GM23338 (cell line): ENCODE measurements around the gene GOSR1. TPM values are rescaled to one million over a fixed set of nuclear protein-coding genes. Genes with fewer than 3 reads are reported as not detected.

Source experiments
- ATAC-seq: fragments of 200-7000 bp; cut with Tn5 transposase; 3 replicates; pipeline ENCODE4 v1.9.1; 2020
- DNase-seq: peaks from one replicate; pipeline ENCODE4 v3.0.0-alpha.2; 2015; ENCODE audit warnings: low spot score
- H2AFZ ChIP-seq: fragments of 200-600 bp; sonication (generic); 2 replicates; pipeline ENCODE4 v1.8.0; 2016; ENCODE audit warnings: antibody characterized with exemption, mild to moderate bottlenecking, moderate library complexity
- H3F3A ChIP-seq: fragments of 200-600 bp; sonication (generic); replicated peaks from 2 replicates; pipeline ENCODE4 v1.8.0; 2017; ENCODE audit warnings: antibody characterized with exemption, mixed run types, low read depth
- H3K27ac ChIP-seq: fragments of 200-600 bp; sonication (generic); 2 replicates; pipeline ENCODE4 v1.6.1; 2016; ENCODE audit warnings: low read depth
- H3K27me3 ChIP-seq: fragments of 200-600 bp; sonication (generic); 2 replicates; pipeline ENCODE4 v1.8.0; 2016; ENCODE audit warnings: mild to moderate bottlenecking, mixed run types, moderate library complexity; ENCODE audit not compliant: insufficient read depth
- H3K36me3 ChIP-seq: fragments of 200-600 bp; sonication (generic); 2 replicates; pipeline ENCODE4 v1.8.0; 2016; ENCODE audit warnings: mild to moderate bottlenecking; ENCODE audit not compliant: insufficient read depth
- H3K4me1 ChIP-seq: fragments of 200-600 bp; sonication (generic); 2 replicates; pipeline ENCODE4 v1.8.0; 2016; ENCODE audit warnings: mild to moderate bottlenecking, moderate library complexity; ENCODE audit not compliant: insufficient read depth
- H3K4me2 ChIP-seq: fragments of 200-600 bp; sonication (generic); 2 replicates; pipeline ENCODE4 v1.7.1; 2017; ENCODE audit warnings: mixed run types
- H3K4me3 ChIP-seq: fragments of 200-600 bp; sonication (generic); 2 replicates; pipeline ENCODE4 v1.6.1; 2016; ENCODE audit warnings: mixed run types
- H3K79me2 ChIP-seq: fragments of 200-600 bp; sonication (generic); replicated peaks from 2 replicates; pipeline ENCODE4 v1.8.0; 2017; ENCODE audit warnings: mild to moderate bottlenecking; ENCODE audit not compliant: insufficient read depth
- H3K9me2 ChIP-seq: fragments of 200-600 bp; sonication (generic); 2 replicates; pipeline ENCODE4 v1.8.0; 2017; ENCODE audit not compliant: insufficient read depth
- H4K20me1 ChIP-seq: fragments of 200-600 bp; sonication (generic); replicated peaks from 2 replicates; pipeline ENCODE4 v1.8.0; 2017; ENCODE audit warnings: mild to moderate bottlenecking; ENCODE audit not compliant: insufficient read depth
- H3K27ac Mint-ChIP-seq: 2 replicates; pipeline ENCODE4 v1.8.0; 2020; ENCODE audit warnings: inconsistent platforms, mild to moderate bottlenecking, moderate library complexity, mixed read lengths
- H3K27me3 Mint-ChIP-seq: 3 replicates; pipeline ENCODE4 v1.8.0; 2022; ENCODE audit warnings: low read depth, mild to moderate bottlenecking, moderate library complexity, mixed read lengths, inconsistent platforms; ENCODE audit not compliant: insufficient read depth, poor library complexity
- H3K36me3 Mint-ChIP-seq: 3 replicates; pipeline ENCODE4 v1.8.0; 2021; ENCODE audit warnings: low read depth, mild to moderate bottlenecking, inconsistent platforms, moderate library complexity, mixed read lengths
- H3K4me1 Mint-ChIP-seq: 3 replicates; pipeline ENCODE4 v1.8.0; 2020; ENCODE audit warnings: mild to moderate bottlenecking, inconsistent platforms, mixed read lengths
- H3K4me3 Mint-ChIP-seq: 3 replicates; pipeline ENCODE4 v1.8.0; 2021; ENCODE audit warnings: moderate library complexity, mild to moderate bottlenecking, inconsistent platforms, mixed read lengths
- H3K9me3 Mint-ChIP-seq: 3 replicates; pipeline ENCODE4 v1.8.0; 2020; ENCODE audit warnings: moderate library complexity, mild to moderate bottlenecking, inconsistent platforms, mixed read lengths
- CREB1 ChIP-seq: fragments of 250-450 bp; sonication (Bioruptor Pico); IDR thresholded peaks from 2 replicates; pipeline ENCODE4 v1.5.0; 2020; ENCODE audit warnings: low read depth, mild to moderate bottlenecking, moderate library complexity
- EZH2 ChIP-seq: fragments of 200-600 bp; sonication (generic); IDR thresholded peaks from one replicate; pipeline ENCODE4 v1.8.0; 2017; ENCODE audit warnings: antibody characterized with exemption, mild to moderate bottlenecking, low read depth; ENCODE audit not compliant: unreplicated experiment
- EZH2phosphoT487 ChIP-seq: fragments of 200-600 bp; sonication (generic); IDR thresholded peaks from one replicate; pipeline ENCODE4 v1.8.1; 2018; ENCODE audit warnings: antibody characterized with exemption; ENCODE audit not compliant: unreplicated experiment
- JUNB ChIP-seq: IDR thresholded peaks from one replicate; pipeline ENCODE4 v1.6.1; 2016; ENCODE audit warnings: antibody characterized with exemption; ENCODE audit not compliant: unreplicated experiment
- NANOG ChIP-seq: IDR thresholded peaks from 2 replicates; pipeline ENCODE4 v1.6.1; 2016; ENCODE audit warnings: antibody characterized with exemption, borderline replicate concordance
- POLR2AphosphoS5 ChIP-seq: IDR thresholded peaks from 2 replicates; pipeline ENCODE4 v1.6.1; 2016; ENCODE audit warnings: antibody characterized with exemption, low read depth
- STAT1 ChIP-seq: IDR thresholded peaks from one replicate; pipeline ENCODE4 v1.6.1; 2016; ENCODE audit warnings: antibody characterized with exemption; ENCODE audit not compliant: unreplicated experiment
- ZNF114 ChIP-seq: fragments of 250-450 bp; sonication (Bioruptor Pico); IDR thresholded peaks from 2 replicates; pipeline ENCODE4 v1.5.0; 2020; ENCODE audit warnings: mild to moderate bottlenecking, moderate library complexity
- ZNF331 ChIP-seq: fragments of 250-450 bp; sonication (Bioruptor Pico); IDR thresholded peaks from 2 replicates; pipeline ENCODE4 v1.5.0; 2020; ENCODE audit warnings: low read depth, mild to moderate bottlenecking, moderate library complexity
- polyA plus RNA-seq: library from polyadenylated mRNA; unstranded; fragments of >200 nt; fragmentation: Nextera tagmentation; extraction: Ambion mirVana; gene quantifications from 2 replicates; pipeline ENCODE4 v1.2.1, GENCODE V29; 2016
- total RNA-seq: library from RNA; depleted of rRNA; stranded (reverse); fragments of >200 nt; shearing (Covaris generic); gene quantifications from 2 replicates; pipeline ENCODE4 v1.2.3, GENCODE V29; 2014
- TF ChIP-seq, protein P1 (sequence below), 2 experiments: fragments of 200-600 bp in 1 of 2; sonication (generic) in 1 of 2; conservative IDR thresholded peaks; 2 replicates each; pipeline versions ENCODE4 v1.5.1 to v1.6.1; 2016 to 2017; ENCODE audit warnings: antibody characterized with exemption in 2 of 2, low read depth in 2 of 2, mild to moderate bottlenecking in 2 of 2, moderate library complexity in 1 of 2
- TF ChIP-seq, protein P2 (sequence below): IDR thresholded peaks from 2 replicates; pipeline ENCODE4 v1.6.1; 2016; ENCODE audit warnings: antibody characterized with exemption
- TF ChIP-seq, protein P3 (sequence below): IDR thresholded peaks from one replicate; pipeline ENCODE4 v1.6.1; 2018; ENCODE audit warnings: antibody characterized with exemption; ENCODE audit not compliant: unreplicated experiment

Gene GOSR1
- total and polyA plus RNA-seq, 2 experiments from 2014 or later, result 33.4 to 74.1 TPM

DNA sequence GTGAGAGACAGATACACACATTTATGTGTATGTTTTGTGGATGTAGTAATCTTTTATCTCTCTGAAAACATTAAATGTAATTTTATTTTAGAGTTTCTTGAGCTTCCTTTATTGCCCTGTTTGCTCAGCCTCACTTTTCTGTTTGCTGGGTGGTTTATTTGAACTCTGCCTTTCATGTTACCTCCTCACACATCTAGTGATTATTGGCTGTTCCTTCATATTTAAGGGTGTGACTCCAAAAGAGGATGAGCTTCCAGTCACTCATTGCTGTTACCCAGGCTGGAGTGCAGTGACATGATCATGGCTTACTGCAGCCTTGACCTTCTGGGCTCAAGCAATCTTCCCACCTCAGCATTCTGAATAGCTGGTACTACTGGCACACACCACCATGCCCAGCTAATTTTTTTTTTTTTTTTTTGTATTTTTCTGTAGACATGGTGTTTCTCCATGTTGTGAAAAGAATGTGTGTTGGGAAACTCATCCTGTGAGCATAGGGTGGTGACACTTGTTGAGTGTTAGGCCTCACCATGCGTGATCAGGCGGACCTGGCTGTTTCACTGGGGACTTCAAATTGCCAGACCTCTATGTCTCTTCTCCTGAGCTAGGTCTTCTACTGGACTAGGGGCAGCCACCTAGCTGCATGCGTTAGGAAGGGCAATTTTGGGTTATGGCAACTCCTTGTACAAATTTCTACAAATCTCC, 37.8 kb downstream of the GOSR1 start:
- no peaks in the 10 kb centered on the region for H3K4me1 ChIP-seq
- peaks cover 3% of the 10 kb centered on the region; the same call in 1 of the 2 replicates for H3K36me3 ChIP-seq
- H3K27ac ChIP-seq, result no peak overlapping the region
- no peaks in the 10 kb centered on the region; the same call in 1 of the 2 replicates for H4K20me1 ChIP-seq
- H3K4me3 ChIP-seq, result no peak overlapping the region
- no peak overlapping the region for H2AFZ ChIP-seq
- H3K9me2 ChIP-seq, result no peaks in the 10 kb centered on the region
- TF ChIP-seq POLR2AphosphoS5 (no peak), EZH2 (no peak), CREB1 (CRISPR knock-in tag) (no peak), STAT1 (no peak), ZNF114 (CRISPR knock-in tag) (no peak), EZH2phosphoT487 (no peak), NANOG (no peak), ZNF331 (CRISPR knock-in tag) (no peak), JUNB (no peak)
- TF ChIP-seq, protein P1, sequence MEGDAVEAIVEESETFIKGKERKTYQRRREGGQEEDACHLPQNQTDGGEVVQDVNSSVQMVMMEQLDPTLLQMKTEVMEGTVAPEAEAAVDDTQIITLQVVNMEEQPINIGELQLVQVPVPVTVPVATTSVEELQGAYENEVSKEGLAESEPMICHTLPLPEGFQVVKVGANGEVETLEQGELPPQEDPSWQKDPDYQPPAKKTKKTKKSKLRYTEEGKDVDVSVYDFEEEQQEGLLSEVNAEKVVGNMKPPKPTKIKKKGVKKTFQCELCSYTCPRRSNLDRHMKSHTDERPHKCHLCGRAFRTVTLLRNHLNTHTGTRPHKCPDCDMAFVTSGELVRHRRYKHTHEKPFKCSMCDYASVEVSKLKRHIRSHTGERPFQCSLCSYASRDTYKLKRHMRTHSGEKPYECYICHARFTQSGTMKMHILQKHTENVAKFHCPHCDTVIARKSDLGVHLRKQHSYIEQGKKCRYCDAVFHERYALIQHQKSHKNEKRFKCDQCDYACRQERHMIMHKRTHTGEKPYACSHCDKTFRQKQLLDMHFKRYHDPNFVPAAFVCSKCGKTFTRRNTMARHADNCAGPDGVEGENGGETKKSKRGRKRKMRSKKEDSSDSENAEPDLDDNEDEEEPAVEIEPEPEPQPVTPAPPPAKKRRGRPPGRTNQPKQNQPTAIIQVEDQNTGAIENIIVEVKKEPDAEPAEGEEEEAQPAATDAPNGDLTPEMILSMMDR (conservative IDR thresholded peaks at IDR 0.05; ENCODE audit: low read depth in 2 of 2), result no peak
- TF ChIP-seq, protein P2, sequence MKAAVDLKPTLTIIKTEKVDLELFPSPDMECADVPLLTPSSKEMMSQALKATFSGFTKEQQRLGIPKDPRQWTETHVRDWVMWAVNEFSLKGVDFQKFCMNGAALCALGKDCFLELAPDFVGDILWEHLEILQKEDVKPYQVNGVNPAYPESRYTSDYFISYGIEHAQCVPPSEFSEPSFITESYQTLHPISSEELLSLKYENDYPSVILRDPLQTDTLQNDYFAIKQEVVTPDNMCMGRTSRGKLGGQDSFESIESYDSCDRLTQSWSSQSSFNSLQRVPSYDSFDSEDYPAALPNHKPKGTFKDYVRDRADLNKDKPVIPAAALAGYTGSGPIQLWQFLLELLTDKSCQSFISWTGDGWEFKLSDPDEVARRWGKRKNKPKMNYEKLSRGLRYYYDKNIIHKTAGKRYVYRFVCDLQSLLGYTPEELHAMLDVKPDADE, result no peak
- TF ChIP-seq, protein P3, sequence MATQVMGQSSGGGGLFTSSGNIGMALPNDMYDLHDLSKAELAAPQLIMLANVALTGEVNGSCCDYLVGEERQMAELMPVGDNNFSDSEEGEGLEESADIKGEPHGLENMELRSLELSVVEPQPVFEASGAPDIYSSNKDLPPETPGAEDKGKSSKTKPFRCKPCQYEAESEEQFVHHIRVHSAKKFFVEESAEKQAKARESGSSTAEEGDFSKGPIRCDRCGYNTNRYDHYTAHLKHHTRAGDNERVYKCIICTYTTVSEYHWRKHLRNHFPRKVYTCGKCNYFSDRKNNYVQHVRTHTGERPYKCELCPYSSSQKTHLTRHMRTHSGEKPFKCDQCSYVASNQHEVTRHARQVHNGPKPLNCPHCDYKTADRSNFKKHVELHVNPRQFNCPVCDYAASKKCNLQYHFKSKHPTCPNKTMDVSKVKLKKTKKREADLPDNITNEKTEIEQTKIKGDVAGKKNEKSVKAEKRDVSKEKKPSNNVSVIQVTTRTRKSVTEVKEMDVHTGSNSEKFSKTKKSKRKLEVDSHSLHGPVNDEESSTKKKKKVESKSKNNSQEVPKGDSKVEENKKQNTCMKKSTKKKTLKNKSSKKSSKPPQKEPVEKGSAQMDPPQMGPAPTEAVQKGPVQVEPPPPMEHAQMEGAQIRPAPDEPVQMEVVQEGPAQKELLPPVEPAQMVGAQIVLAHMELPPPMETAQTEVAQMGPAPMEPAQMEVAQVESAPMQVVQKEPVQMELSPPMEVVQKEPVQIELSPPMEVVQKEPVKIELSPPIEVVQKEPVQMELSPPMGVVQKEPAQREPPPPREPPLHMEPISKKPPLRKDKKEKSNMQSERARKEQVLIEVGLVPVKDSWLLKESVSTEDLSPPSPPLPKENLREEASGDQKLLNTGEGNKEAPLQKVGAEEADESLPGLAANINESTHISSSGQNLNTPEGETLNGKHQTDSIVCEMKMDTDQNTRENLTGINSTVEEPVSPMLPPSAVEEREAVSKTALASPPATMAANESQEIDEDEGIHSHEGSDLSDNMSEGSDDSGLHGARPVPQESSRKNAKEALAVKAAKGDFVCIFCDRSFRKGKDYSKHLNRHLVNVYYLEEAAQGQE, result no peak
- Mint-ChIP-seq H3K36me3 (peaks cover 22% of the 10 kb centered on the region), H3K27me3 (no peaks in the 10 kb centered on the region), H3K27ac (no peak overlapping the region), H3K4me3 (no peak overlapping the region), H3K9me3 (no peaks in the 10 kb centered on the region), H3K4me1 (no peaks in the 10 kb centered on the region)
- no peaks in the 10 kb centered on the region for H3F3A ChIP-seq
- no peak for DNase-seq
- no peaks in the 10 kb centered on the region for H3K27me3 ChIP-seq
- no peak overlapping the region for H3K4me2 ChIP-seq
- no peaks in the 10 kb centered on the region for H3K79me2 ChIP-seq
- ATAC-seq, result no peak
